GM23338 (cell line): Measurements from ENCODE around the gene CALCOCO1. TPM values are rescaled to one million over a fixed set of nuclear protein-coding genes. Genes with fewer than 3 reads are reported as not detected.

Source experiments
- ATAC-seq: fragments of 200-7000 bp; cut with Tn5 transposase; 3 replicates; pipeline ENCODE4 v1.9.1; 2020
- DNase-seq: peaks from one replicate; pipeline ENCODE4 v3.0.0-alpha.2; 2015; ENCODE audit warnings: low spot score
- H2AFZ ChIP-seq: fragments of 200-600 bp; sonication (generic); 2 replicates; pipeline ENCODE4 v1.8.0; 2016; ENCODE audit warnings: antibody characterized with exemption, mild to moderate bottlenecking, moderate library complexity
- H3F3A ChIP-seq: fragments of 200-600 bp; sonication (generic); replicated peaks from 2 replicates; pipeline ENCODE4 v1.8.0; 2017; ENCODE audit warnings: antibody characterized with exemption, mixed run types, low read depth
- H3K27ac ChIP-seq: fragments of 200-600 bp; sonication (generic); 2 replicates; pipeline ENCODE4 v1.6.1; 2016; ENCODE audit warnings: low read depth
- H3K27me3 ChIP-seq: fragments of 200-600 bp; sonication (generic); 2 replicates; pipeline ENCODE4 v1.8.0; 2016; ENCODE audit warnings: mild to moderate bottlenecking, mixed run types, moderate library complexity; ENCODE audit not compliant: insufficient read depth
- H3K36me3 ChIP-seq: fragments of 200-600 bp; sonication (generic); 2 replicates; pipeline ENCODE4 v1.8.0; 2016; ENCODE audit warnings: mild to moderate bottlenecking; ENCODE audit not compliant: insufficient read depth
- H3K4me1 ChIP-seq: fragments of 200-600 bp; sonication (generic); 2 replicates; pipeline ENCODE4 v1.8.0; 2016; ENCODE audit warnings: mild to moderate bottlenecking, moderate library complexity; ENCODE audit not compliant: insufficient read depth
- H3K4me2 ChIP-seq: fragments of 200-600 bp; sonication (generic); 2 replicates; pipeline ENCODE4 v1.7.1; 2017; ENCODE audit warnings: mixed run types
- H3K4me3 ChIP-seq: fragments of 200-600 bp; sonication (generic); 2 replicates; pipeline ENCODE4 v1.6.1; 2016; ENCODE audit warnings: mixed run types
- H3K79me2 ChIP-seq: fragments of 200-600 bp; sonication (generic); replicated peaks from 2 replicates; pipeline ENCODE4 v1.8.0; 2017; ENCODE audit warnings: mild to moderate bottlenecking; ENCODE audit not compliant: insufficient read depth
- H3K9me2 ChIP-seq: fragments of 200-600 bp; sonication (generic); 2 replicates; pipeline ENCODE4 v1.8.0; 2017; ENCODE audit not compliant: insufficient read depth
- H4K20me1 ChIP-seq: fragments of 200-600 bp; sonication (generic); replicated peaks from 2 replicates; pipeline ENCODE4 v1.8.0; 2017; ENCODE audit warnings: mild to moderate bottlenecking; ENCODE audit not compliant: insufficient read depth
- H3K27ac Mint-ChIP-seq: 2 replicates; pipeline ENCODE4 v1.8.0; 2020; ENCODE audit warnings: inconsistent platforms, mild to moderate bottlenecking, moderate library complexity, mixed read lengths
- H3K27me3 Mint-ChIP-seq: 3 replicates; pipeline ENCODE4 v1.8.0; 2022; ENCODE audit warnings: low read depth, mild to moderate bottlenecking, moderate library complexity, mixed read lengths, inconsistent platforms; ENCODE audit not compliant: insufficient read depth, poor library complexity
- H3K36me3 Mint-ChIP-seq: 3 replicates; pipeline ENCODE4 v1.8.0; 2021; ENCODE audit warnings: low read depth, mild to moderate bottlenecking, inconsistent platforms, moderate library complexity, mixed read lengths
- H3K4me1 Mint-ChIP-seq: 3 replicates; pipeline ENCODE4 v1.8.0; 2020; ENCODE audit warnings: mild to moderate bottlenecking, inconsistent platforms, mixed read lengths
- H3K4me3 Mint-ChIP-seq: 3 replicates; pipeline ENCODE4 v1.8.0; 2021; ENCODE audit warnings: moderate library complexity, mild to moderate bottlenecking, inconsistent platforms, mixed read lengths
- H3K9me3 Mint-ChIP-seq: 3 replicates; pipeline ENCODE4 v1.8.0; 2020; ENCODE audit warnings: moderate library complexity, mild to moderate bottlenecking, inconsistent platforms, mixed read lengths
- CREB1 ChIP-seq: fragments of 250-450 bp; sonication (Bioruptor Pico); IDR thresholded peaks from 2 replicates; pipeline ENCODE4 v1.5.0; 2020; ENCODE audit warnings: low read depth, mild to moderate bottlenecking, moderate library complexity
- CTCF ChIP-seq, 2 experiments: fragments of 200-600 bp in 1 of 2; sonication (generic) in 1 of 2; conservative IDR thresholded peaks; 2 replicates each; pipeline versions ENCODE4 v1.5.1 to v1.6.1; 2016 to 2017; ENCODE audit warnings: antibody characterized with exemption in 2 of 2, low read depth in 2 of 2, mild to moderate bottlenecking in 2 of 2, moderate library complexity in 1 of 2
- ETS1 ChIP-seq: IDR thresholded peaks from 2 replicates; pipeline ENCODE4 v1.6.1; 2016; ENCODE audit warnings: antibody characterized with exemption
- EZH2 ChIP-seq: fragments of 200-600 bp; sonication (generic); IDR thresholded peaks from one replicate; pipeline ENCODE4 v1.8.0; 2017; ENCODE audit warnings: antibody characterized with exemption, mild to moderate bottlenecking, low read depth; ENCODE audit not compliant: unreplicated experiment
- EZH2phosphoT487 ChIP-seq: fragments of 200-600 bp; sonication (generic); IDR thresholded peaks from one replicate; pipeline ENCODE4 v1.8.1; 2018; ENCODE audit warnings: antibody characterized with exemption; ENCODE audit not compliant: unreplicated experiment
- JUNB ChIP-seq: IDR thresholded peaks from one replicate; pipeline ENCODE4 v1.6.1; 2016; ENCODE audit warnings: antibody characterized with exemption; ENCODE audit not compliant: unreplicated experiment
- NANOG ChIP-seq: IDR thresholded peaks from 2 replicates; pipeline ENCODE4 v1.6.1; 2016; ENCODE audit warnings: antibody characterized with exemption, borderline replicate concordance
- POLR2AphosphoS5 ChIP-seq: IDR thresholded peaks from 2 replicates; pipeline ENCODE4 v1.6.1; 2016; ENCODE audit warnings: antibody characterized with exemption, low read depth
- STAT1 ChIP-seq: IDR thresholded peaks from one replicate; pipeline ENCODE4 v1.6.1; 2016; ENCODE audit warnings: antibody characterized with exemption; ENCODE audit not compliant: unreplicated experiment
- ZNF114 ChIP-seq: fragments of 250-450 bp; sonication (Bioruptor Pico); IDR thresholded peaks from 2 replicates; pipeline ENCODE4 v1.5.0; 2020; ENCODE audit warnings: mild to moderate bottlenecking, moderate library complexity
- ZNF331 ChIP-seq: fragments of 250-450 bp; sonication (Bioruptor Pico); IDR thresholded peaks from 2 replicates; pipeline ENCODE4 v1.5.0; 2020; ENCODE audit warnings: low read depth, mild to moderate bottlenecking, moderate library complexity
- polyA plus RNA-seq: library from polyadenylated mRNA; unstranded; fragments of >200 nt; fragmentation: Nextera tagmentation; extraction: Ambion mirVana; gene quantifications from 2 replicates; pipeline ENCODE4 v1.2.1, GENCODE V29; 2016
- total RNA-seq: library from RNA; depleted of rRNA; stranded (reverse); fragments of >200 nt; shearing (Covaris generic); gene quantifications from 2 replicates; pipeline ENCODE4 v1.2.3, GENCODE V29; 2014
- TF ChIP-seq, protein P1 (sequence below): fragments of 250-450 bp; sonication (Bioruptor Pico); IDR thresholded peaks from 2 replicates; pipeline ENCODE4 v1.5.0; 2020; ENCODE audit warnings: mild to moderate bottlenecking, moderate library complexity
- TF ChIP-seq, protein P2 (sequence below): IDR thresholded peaks from one replicate; pipeline ENCODE4 v1.6.1; 2018; ENCODE audit warnings: antibody characterized with exemption; ENCODE audit not compliant: unreplicated experiment

The CALCOCO1 gene
- total and polyA plus RNA-seq, 2 experiments from 2014 or later, result 6.5 to 20.4 TPM

- H3K4me3 Mint-ChIP-seq, result no peak overlapping the region
- Histone ChIP-seq H3K27me3 (no peaks in the 10 kb centered on the region), H3K9me2 (no peaks in the 10 kb centered on the region), H3K79me2 (no peaks in the 10 kb centered on the region), H3K4me2 (no peak overlapping the region), H3K36me3 (peaks cover 15% of the 10 kb centered on the region), H3K4me1 (peaks cover 6% of the 10 kb centered on the region), H3K4me3 (no peak overlapping the region), H3K27ac (no peak overlapping the region), H3F3A (peaks cover 14% of the 10 kb centered on the region), H2AFZ (no peak overlapping the region), H4K20me1 (no peaks in the 10 kb centered on the region)
- DNase-seq, result no peak
- peaks cover 18% of the 10 kb centered on the region for H3K4me1 Mint-ChIP-seq
- peaks cover 10% of the 10 kb centered on the region for H3K27me3 Mint-ChIP-seq
- peaks cover 29% of the 10 kb centered on the region for H3K36me3 Mint-ChIP-seq
- H3K9me3 Mint-ChIP-seq, result no peaks in the 10 kb centered on the region
- TF ChIP-seq CREB1 (CRISPR knock-in tag) (no peak), STAT1 (no peak), JUNB (no peak), POLR2AphosphoS5 (no peak), ZNF114 (no peak), CTCF (conservative IDR thresholded peaks at IDR 0.05; ENCODE audit: low read depth in 2 of 2) (no peak), EZH2 (no peak), EZH2phosphoT487 (no peak), ETS1 (no peak), NANOG (no peak), ZNF331 (CRISPR knock-in tag) (no peak)
- TF ChIP-seq, protein P1, sequence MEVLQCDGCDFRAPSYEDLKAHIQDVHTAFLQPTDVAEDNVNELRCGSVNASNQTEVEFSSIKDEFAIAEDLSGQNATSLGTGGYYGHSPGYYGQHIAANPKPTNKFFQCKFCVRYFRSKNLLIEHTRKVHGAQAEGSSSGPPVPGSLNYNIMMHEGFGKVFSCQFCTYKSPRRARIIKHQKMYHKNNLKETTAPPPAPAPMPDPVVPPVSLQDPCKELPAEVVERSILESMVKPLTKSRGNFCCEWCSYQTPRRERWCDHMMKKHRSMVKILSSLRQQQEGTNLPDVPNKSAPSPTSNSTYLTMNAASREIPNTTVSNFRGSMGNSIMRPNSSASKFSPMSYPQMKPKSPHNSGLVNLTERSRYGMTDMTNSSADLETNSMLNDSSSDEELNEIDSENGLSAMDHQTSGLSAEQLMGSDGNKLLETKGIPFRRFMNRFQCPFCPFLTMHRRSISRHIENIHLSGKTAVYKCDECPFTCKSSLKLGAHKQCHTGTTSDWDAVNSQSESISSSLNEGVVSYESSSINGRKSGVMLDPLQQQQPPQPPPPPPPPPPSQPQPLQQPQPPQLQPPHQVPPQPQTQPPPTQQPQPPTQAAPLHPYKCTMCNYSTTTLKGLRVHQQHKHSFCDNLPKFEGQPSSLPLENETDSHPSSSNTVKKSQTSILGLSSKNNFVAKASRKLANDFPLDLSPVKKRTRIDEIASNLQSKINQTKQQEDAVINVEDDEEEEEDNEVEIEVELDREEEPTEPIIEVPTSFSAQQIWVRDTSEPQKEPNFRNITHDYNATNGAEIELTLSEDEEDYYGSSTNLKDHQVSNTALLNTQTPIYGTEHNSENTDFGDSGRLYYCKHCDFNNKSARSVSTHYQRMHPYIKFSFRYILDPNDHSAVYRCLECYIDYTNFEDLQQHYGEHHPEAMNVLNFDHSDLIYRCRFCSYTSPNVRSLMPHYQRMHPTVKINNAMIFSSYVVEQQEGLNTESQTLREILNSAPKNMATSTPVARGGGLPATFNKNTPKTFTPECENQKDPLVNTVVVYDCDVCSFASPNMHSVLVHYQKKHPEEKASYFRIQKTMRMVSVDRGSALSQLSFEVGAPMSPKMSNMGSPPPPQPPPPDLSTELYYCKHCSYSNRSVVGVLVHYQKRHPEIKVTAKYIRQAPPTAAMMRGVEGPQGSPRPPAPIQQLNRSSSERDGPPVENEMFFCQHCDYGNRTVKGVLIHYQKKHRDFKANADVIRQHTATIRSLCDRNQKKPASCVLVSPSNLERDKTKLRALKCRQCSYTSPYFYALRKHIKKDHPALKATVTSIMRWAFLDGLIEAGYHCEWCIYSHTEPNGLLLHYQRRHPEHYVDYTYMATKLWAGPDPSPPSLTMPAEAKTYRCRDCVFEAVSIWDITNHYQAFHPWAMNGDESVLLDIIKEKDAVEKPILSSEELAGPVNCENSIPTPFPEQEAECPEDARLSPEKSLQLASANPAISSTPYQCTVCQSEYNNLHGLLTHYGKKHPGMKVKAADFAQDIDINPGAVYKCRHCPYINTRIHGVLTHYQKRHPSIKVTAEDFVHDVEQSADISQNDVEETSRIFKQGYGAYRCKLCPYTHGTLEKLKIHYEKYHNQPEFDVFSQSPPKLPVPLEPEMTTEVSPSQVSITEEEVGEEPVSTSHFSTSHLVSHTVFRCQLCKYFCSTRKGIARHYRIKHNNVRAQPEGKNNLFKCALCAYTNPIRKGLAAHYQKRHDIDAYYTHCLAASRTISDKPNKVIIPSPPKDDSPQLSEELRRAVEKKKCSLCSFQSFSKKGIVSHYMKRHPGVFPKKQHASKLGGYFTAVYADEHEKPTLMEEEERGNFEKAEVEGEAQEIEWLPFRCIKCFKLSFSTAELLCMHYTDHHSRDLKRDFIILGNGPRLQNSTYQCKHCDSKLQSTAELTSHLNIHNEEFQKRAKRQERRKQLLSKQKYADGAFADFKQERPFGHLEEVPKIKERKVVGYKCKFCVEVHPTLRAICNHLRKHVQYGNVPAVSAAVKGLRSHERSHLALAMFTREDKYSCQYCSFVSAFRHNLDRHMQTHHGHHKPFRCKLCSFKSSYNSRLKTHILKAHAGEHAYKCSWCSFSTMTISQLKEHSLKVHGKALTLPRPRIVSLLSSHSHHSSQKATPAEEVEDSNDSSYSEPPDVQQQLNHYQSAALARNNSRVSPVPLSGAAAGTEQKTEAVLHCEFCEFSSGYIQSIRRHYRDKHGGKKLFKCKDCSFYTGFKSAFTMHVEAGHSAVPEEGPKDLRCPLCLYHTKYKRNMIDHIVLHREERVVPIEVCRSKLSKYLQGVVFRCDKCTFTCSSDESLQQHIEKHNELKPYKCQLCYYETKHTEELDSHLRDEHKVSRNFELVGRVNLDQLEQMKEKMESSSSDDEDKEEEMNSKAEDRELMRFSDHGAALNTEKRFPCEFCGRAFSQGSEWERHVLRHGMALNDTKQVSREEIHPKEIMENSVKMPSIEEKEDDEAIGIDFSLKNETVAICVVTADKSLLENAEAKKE, result no peak
- TF ChIP-seq, protein P2, sequence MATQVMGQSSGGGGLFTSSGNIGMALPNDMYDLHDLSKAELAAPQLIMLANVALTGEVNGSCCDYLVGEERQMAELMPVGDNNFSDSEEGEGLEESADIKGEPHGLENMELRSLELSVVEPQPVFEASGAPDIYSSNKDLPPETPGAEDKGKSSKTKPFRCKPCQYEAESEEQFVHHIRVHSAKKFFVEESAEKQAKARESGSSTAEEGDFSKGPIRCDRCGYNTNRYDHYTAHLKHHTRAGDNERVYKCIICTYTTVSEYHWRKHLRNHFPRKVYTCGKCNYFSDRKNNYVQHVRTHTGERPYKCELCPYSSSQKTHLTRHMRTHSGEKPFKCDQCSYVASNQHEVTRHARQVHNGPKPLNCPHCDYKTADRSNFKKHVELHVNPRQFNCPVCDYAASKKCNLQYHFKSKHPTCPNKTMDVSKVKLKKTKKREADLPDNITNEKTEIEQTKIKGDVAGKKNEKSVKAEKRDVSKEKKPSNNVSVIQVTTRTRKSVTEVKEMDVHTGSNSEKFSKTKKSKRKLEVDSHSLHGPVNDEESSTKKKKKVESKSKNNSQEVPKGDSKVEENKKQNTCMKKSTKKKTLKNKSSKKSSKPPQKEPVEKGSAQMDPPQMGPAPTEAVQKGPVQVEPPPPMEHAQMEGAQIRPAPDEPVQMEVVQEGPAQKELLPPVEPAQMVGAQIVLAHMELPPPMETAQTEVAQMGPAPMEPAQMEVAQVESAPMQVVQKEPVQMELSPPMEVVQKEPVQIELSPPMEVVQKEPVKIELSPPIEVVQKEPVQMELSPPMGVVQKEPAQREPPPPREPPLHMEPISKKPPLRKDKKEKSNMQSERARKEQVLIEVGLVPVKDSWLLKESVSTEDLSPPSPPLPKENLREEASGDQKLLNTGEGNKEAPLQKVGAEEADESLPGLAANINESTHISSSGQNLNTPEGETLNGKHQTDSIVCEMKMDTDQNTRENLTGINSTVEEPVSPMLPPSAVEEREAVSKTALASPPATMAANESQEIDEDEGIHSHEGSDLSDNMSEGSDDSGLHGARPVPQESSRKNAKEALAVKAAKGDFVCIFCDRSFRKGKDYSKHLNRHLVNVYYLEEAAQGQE, result no peak
- no peak for ATAC-seq
- H3K27ac Mint-ChIP-seq, result no peak overlapping the region
Observed at GRCh38 chr12:53660041-53660440, 67.2 kb downstream of the CALCOCO1 start.
